Left ventricle myocardium inferior (tissue), 1 donor: ENCODE measurements around the gene ZYX. TPM values are rescaled to one million over a fixed set of nuclear protein-coding genes. Genes with fewer than 3 reads are reported as not detected.

ENCODE experiments used
- DNase-seq: peaks from one replicate; pipeline ENCODE4 v3.0.0-alpha.2; 2020
- H3K27ac ChIP-seq: fragments of 200-600 bp; replicated peaks from 2 replicates; pipeline ENCODE4 v1.8.0; 2021
- H3K27me3 ChIP-seq: fragments of 200-600 bp; 2 replicates; pipeline ENCODE4 v1.8.0; 2021; ENCODE audit warnings: low read depth
- H3K36me3 ChIP-seq: fragments of 200-600 bp; 2 replicates; pipeline ENCODE4 v1.8.0; 2021
- H3K4me1 ChIP-seq: fragments of 200-600 bp; 2 replicates; pipeline ENCODE4 v1.8.0; 2021
- H3K4me3 ChIP-seq: fragments of 200-600 bp; 2 replicates; pipeline ENCODE4 v1.8.0; 2021; ENCODE audit warnings: mild to moderate bottlenecking, moderate library complexity
- H3K9me3 ChIP-seq: fragments of 200-600 bp; replicated peaks from 2 replicates; pipeline ENCODE4 v1.8.0; 2021
- intact Hi-C: fragments of 100-400 bp; cut with micrococcal nuclease; formaldehyde crosslinking; loops from one replicate; pipeline ENCODE4 v1.11.0; 2022
- total RNA-seq: library from RNA; stranded (reverse); fragmentation: NEBNext Ultra II Directional; extraction: Animal tissue kit (Norgen Biotek cat#: 25700); gene quantifications from one replicate; pipeline ENCODE4 v1.2.1, GENCODE V29; 2021
- TF ChIP-seq, protein P1 (sequence below): fragments of 200-600 bp; IDR thresholded peaks from 2 replicates; pipeline ENCODE4 v1.8.0; 2021; ENCODE audit warnings: antibody characterized with exemption, mild to moderate bottlenecking, borderline replicate concordance
- donor health status: DM: no; HTN: yes; CAD: no; lungs with severe emphysema.

Gene ZYX
- total RNA-seq, 1 donor from 2014 or later = 68.4 TPM

GRCh38 chr7:143363016-143363937 lies 17.9 kb upstream of the ZYX start:
- Histone ChIP-seq H3K27me3 (peaks cover 86% of the 10 kb centered on the region), H3K4me3 (peak overlapping the region; percentile 68), H3K36me3 (no peaks in the 10 kb centered on the region), H3K4me1 (peaks cover 19% of the 10 kb centered on the region), H3K9me3 (no peaks in the 10 kb centered on the region), H3K27ac (no peak overlapping the region)
- intact Hi-C loops = loop anchor here (10.0 kb wide), 1 partner anchor 52 kb away; no protein-coding TSS in a partner anchor
- TF ChIP-seq, protein P1, sequence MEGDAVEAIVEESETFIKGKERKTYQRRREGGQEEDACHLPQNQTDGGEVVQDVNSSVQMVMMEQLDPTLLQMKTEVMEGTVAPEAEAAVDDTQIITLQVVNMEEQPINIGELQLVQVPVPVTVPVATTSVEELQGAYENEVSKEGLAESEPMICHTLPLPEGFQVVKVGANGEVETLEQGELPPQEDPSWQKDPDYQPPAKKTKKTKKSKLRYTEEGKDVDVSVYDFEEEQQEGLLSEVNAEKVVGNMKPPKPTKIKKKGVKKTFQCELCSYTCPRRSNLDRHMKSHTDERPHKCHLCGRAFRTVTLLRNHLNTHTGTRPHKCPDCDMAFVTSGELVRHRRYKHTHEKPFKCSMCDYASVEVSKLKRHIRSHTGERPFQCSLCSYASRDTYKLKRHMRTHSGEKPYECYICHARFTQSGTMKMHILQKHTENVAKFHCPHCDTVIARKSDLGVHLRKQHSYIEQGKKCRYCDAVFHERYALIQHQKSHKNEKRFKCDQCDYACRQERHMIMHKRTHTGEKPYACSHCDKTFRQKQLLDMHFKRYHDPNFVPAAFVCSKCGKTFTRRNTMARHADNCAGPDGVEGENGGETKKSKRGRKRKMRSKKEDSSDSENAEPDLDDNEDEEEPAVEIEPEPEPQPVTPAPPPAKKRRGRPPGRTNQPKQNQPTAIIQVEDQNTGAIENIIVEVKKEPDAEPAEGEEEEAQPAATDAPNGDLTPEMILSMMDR = no peak
- DNase-seq = no peak

DNA sequence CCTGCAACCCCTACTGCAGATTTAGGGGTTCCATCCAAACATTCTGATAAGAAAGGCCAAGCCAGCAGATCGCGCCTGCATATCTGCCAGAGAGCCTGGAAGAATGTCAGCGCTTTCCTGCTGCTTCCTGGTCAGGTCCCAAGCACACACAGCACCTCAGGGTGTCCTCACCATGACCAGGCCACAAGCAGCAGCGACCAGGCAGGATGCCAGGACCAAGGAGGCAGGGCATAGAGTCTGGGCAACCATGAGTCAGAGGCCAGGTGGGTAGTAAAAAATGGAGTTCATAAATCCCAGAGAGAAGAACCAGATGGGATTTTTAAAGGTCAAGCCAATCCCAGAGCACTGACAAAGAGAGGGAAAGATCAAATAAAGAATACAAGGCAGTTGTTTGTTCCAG lies 13.2 kb upstream of the ZYX start:
- Histone ChIP-seq H3K36me3 (no peaks in the 10 kb centered on the region), H3K9me3 (no peaks in the 10 kb centered on the region), H3K27ac (no peak overlapping the region), H3K27me3 (peaks cover 53% of the 10 kb centered on the region), H3K4me3 (no peak overlapping the region), H3K4me1 (peaks cover 3% of the 10 kb centered on the region)
- TF ChIP-seq, protein P1 = no peak
- intact Hi-C loops = loop anchor here (10.0 kb wide), 1 partner anchor 47 kb away; no protein-coding TSS in a partner anchor
- no peak for DNase-seq

GRCh38 chr7:143368387-143368786 lies 12.8 kb upstream of the ZYX start:
- H3K4me1 ChIP-seq = no peaks in the 10 kb centered on the region
- H3K27ac ChIP-seq = no peak overlapping the region
- H3K9me3 ChIP-seq = no peaks in the 10 kb centered on the region
- TF ChIP-seq, protein P1 = no peak
- intact Hi-C loops = loop anchor here (10.0 kb wide), 1 partner anchor 46 kb away; no protein-coding TSS in a partner anchor
- no peak for DNase-seq
- no peaks in the 10 kb centered on the region for H3K36me3 ChIP-seq
- H3K27me3 ChIP-seq = peaks cover 49% of the 10 kb centered on the region
- no peak overlapping the region for H3K4me3 ChIP-seq

DNA sequence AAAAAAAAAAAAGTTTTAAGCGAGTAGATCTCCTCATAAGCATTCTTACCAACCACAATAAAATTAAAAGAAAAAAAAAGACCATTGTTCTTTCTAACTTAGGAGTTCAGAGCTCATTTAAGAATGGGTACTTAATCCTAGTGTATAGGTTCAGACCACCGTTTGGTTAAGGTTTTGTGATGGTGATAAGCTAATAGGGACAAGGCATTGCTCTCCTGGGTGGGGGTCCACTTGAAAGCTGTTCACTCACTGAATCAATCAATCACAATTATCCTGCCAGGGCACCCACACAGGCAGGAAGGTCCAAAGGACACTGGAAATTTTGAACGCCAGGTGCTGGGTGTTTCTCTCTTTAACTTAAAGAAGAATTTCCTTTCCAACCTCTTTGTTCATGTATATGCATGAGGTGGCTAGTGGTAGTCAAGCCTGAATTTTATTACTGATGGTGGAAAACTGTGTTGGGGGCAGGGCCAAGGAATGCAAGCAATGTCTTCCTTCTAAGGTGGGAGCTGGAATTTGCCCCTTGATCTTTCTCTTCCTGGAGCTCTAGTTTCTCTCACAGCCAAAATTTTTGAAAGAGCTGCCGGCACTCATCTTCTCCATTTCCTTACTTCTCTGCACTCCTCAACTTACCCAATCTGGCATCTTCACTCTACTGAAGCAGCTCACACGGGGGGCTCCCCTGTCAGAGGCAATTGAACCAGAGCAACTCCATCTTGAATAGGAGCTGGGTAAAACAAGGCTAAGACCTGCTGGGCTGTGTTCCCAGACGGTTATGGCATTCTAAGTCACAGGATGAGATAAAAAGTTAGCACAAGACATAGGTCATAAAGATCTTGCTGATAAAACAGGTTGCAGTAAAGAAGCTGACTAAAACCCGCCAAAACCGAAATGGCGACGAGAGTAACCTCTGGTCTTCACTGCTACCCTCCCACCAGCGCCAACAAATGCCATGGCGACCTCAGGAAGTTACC lies 11.2 kb upstream of the ZYX start:
- Histone ChIP-seq H3K4me3 (no peak overlapping the region), H3K36me3 (no peaks in the 10 kb centered on the region), H3K27me3 (peaks cover 33% of the 10 kb centered on the region), H3K9me3 (no peaks in the 10 kb centered on the region), H3K27ac (no peak overlapping the region), H3K4me1 (no peaks in the 10 kb centered on the region)
- DNase-seq = no peak
- TF ChIP-seq, protein P1 = no peak
- intact Hi-C loops = loop anchor here (10.0 kb wide), 1 partner anchor 45 kb away; no protein-coding TSS in a partner anchor

DNA sequence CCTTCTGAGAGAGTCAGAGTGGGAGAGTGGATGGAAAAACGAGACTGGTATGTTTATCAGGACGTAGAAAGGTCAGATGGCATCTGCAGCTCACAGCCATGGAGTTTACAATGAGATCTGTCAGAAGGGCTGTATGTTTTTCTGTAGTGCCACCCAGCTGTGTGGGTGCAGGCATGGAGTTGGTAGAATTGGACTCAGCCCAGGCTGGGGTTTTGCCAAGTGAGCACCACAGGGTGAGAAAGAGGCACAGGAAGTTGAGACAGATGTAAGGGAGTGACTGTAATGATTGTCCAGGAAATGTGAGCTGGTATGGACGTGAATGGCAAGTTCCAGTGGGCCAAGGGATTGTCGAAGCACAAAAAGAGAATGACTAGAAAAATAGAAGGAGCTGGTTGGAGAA lies 9.1 kb upstream of the ZYX start:
- peak; percentile 58 for DNase-seq
- Histone ChIP-seq H3K9me3 (no peaks in the 10 kb centered on the region), H3K4me1 (no peaks in the 10 kb centered on the region), H3K4me3 (no peak overlapping the region), H3K36me3 (no peaks in the 10 kb centered on the region), H3K27ac (no peak overlapping the region), H3K27me3 (peaks cover 20% of the 10 kb centered on the region)
- intact Hi-C loops = no loop called here
- TF ChIP-seq, protein P1 = no peak
